Measurements from ENCODE around the gene GTF3C4. TPM values are rescaled to one million over a fixed set of nuclear protein-coding genes. Genes with fewer than 3 reads are reported as not detected.
A peak's percentile ranks its signal among the peaks of the same experiment; 100 is the strongest.

GTF3C4 gene
- polyA plus RNA-seq, 1 donor, result 14.3 TPM

GRCh38 chr9:132648685-132649084 is 21.6 kb upstream of the GTF3C4 start:
- DNase-seq, result no peak

- no peak for DNase-seq
These were observed 19.0 kb upstream of the GTF3C4 start for GRCh38 chr9:132651259-132651658.

GRCh38 chr9:132656299-132656698 is 14.0 kb upstream of the GTF3C4 start:
- DNase-seq, result no peak

GRCh38 chr9:132662152-132662945 is 7.9 kb upstream of the GTF3C4 start:
- no peak for DNase-seq

GRCh38 chr9:132663117-132663516 is 7.1 kb upstream of the GTF3C4 start:
- DNase-seq, result no peak

GRCh38 chr9:132663851-132664250 is 6.4 kb upstream of the GTF3C4 start:
- DNase-seq, result no peak

- DNase-seq, result no peak
These were observed 956 bp upstream of the GTF3C4 start for GRCh38 chr9:132669319-132669697.

GRCh38 chr9:132669698-132670456 is 387 bp upstream of the GTF3C4 start, which contains the start of gene DDX31:
Gene DDX31 (minus strand): TSS chr9:132669983. CDS start chr9:132669934, 49 bp downstream.
- peak; percentile 89 for DNase-seq

- DNase-seq, result no peak
These were observed 1.6 kb downstream of the GTF3C4 start for GRCh38 chr9:132671620-132672412.

- DNase-seq, result no peak
These were observed 2.1 kb downstream of the GTF3C4 start for GRCh38 chr9:132672413-132672690.

- no peak for DNase-seq
These were observed 3.1 kb downstream of the GTF3C4 start for GRCh38 chr9:132673355-132673754.

GRCh38 chr9:132674485-132674884 is 4.2 kb downstream of the GTF3C4 start:
- DNase-seq, result no peak

- no peak for DNase-seq
These were observed 7.7 kb downstream of the GTF3C4 start for GRCh38 chr9:132677976-132678375.

- DNase-seq, result no peak
These were observed 9.8 kb downstream of the GTF3C4 start for GRCh38 chr9:132679946-132680625.

GRCh38 chr9:132681561-132681960 is 11.3 kb downstream of the GTF3C4 start:
- no peak for DNase-seq

GRCh38 chr9:132683873-132684272 is 13.6 kb downstream of the GTF3C4 start:
- no peak for DNase-seq

GRCh38 chr9:132690696-132691095 is 20.4 kb downstream of the GTF3C4 start:
- DNase-seq, result peak; percentile 58

- DNase-seq, result no peak
These were observed 23.9 kb downstream of the GTF3C4 start for GRCh38 chr9:132694144-132694543.

- no peak for DNase-seq
These were observed 27.0 kb downstream of the GTF3C4 start for GRCh38 chr9:132697230-132697629.

- DNase-seq, result no peak
These were observed 28.7 kb downstream of the GTF3C4 start for GRCh38 chr9:132698989-132699388.

GRCh38 chr9:132699956-132700355 is 29.7 kb downstream of the GTF3C4 start:
- peak; percentile 38 for DNase-seq

GRCh38 chr9:132702254-132702653 is 32.0 kb downstream of the GTF3C4 start:
- no peak for DNase-seq

- DNase-seq, result no peak
These were observed 33.1 kb downstream of the GTF3C4 start for GRCh38 chr9:132703336-132703735.

Measured in hindlimb muscle (tissue), 1 donor.